ENCODE results near the gene LRP1B. TPM values are rescaled to one million over a fixed set of nuclear protein-coding genes. Genes with fewer than 3 reads are reported as not detected.

Gene LRP1B
- total and polyA plus RNA-seq, 8 donors = 0.03 to 1.6 (median 0.84) TPM

DNA sequence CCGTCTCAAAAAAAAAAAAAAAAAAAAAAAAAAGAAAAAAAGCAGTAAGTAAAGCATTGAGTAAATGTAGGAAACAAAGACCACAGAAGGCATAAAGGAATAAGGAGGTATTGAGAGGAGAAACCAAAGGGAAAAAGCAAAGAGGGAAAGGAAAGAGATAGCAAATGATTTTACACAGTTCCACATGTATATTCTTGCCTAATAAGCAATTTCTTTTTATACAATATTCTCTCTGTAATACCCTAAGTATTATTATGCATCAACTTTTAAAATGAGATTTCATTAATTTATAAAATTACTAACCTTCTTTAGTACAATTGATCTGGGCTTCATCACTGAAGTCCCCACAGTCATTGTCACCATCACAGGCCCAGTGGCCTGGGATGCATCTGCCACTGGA is 1180.9 kb downstream of the LRP1B start:
- DNase-seq (no peak), ATAC-seq (no peak)
- Histone ChIP-seq H3K36me3 (no peaks in the 10 kb centered on the region), H3K27ac (no peak overlapping the region), H3K4me3 (no peak overlapping the region), H3K27me3 (no peaks in the 10 kb centered on the region), H3K4me1 (no peaks in the 10 kb centered on the region), H3K9me3 (peaks cover 0 to 2% of the 10 kb centered on the region in 2 donors)
- TF ChIP-seq, protein P1, sequence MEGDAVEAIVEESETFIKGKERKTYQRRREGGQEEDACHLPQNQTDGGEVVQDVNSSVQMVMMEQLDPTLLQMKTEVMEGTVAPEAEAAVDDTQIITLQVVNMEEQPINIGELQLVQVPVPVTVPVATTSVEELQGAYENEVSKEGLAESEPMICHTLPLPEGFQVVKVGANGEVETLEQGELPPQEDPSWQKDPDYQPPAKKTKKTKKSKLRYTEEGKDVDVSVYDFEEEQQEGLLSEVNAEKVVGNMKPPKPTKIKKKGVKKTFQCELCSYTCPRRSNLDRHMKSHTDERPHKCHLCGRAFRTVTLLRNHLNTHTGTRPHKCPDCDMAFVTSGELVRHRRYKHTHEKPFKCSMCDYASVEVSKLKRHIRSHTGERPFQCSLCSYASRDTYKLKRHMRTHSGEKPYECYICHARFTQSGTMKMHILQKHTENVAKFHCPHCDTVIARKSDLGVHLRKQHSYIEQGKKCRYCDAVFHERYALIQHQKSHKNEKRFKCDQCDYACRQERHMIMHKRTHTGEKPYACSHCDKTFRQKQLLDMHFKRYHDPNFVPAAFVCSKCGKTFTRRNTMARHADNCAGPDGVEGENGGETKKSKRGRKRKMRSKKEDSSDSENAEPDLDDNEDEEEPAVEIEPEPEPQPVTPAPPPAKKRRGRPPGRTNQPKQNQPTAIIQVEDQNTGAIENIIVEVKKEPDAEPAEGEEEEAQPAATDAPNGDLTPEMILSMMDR (IDR thresholded peaks at IDR 0.05) = no peak
- intact Hi-C loops (cut with DNase I) = no loop called here

DNA sequence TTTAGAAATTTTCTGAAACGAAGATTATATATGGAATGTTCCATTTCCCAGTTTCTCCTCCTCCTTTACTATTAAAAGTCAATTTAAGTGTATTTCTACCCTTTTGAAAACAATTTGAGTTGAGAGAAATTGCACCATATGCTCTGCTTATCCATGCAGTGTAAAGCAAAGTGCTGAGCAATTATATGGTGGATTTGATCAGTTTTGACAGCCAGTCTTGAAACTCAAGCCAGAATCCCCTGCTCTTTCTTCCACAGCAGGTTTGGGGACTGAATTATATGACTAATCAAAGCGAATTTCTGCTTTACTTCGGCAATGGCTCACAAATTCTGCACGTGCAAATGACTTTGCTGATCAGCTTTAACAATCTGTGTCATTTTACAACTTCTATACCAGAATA is 1183.6 kb downstream of the LRP1B start:
- Histone ChIP-seq H3K9me3 (peaks cover 0 to 2% of the 10 kb centered on the region in 2 donors), H3K27ac (no peak overlapping the region), H3K4me1 (no peaks in the 10 kb centered on the region), H3K36me3 (no peaks in the 10 kb centered on the region), H3K4me3 (no peak overlapping the region), H3K27me3 (no peaks in the 10 kb centered on the region)
- intact Hi-C loops (cut with DNase I) = no loop called here
- DNase-seq (no peak), ATAC-seq (no peak)
- TF ChIP-seq, protein P1 (IDR thresholded peaks at IDR 0.05) = no peak

DNA sequence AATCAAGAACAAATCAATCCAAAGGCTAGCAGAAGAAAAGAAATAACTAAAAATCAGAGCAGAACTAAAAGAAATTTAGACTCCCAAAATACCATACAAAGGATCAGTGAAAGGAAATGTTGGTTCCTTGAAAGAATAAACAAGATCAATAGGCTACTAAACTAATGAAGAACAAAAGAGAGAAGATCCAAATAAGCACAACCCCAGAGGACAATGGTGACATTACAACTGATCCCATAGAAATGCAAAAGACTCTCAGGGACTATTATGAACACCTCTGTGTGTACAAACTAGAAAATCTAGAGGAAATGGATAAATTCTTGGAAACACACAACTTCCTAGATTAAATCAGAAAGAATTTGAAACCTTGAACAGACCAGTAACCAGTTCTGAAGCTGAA is 1186.9 kb downstream of the LRP1B start:
- no peak overlapping the region for H3K4me3 ChIP-seq
- H3K27ac ChIP-seq = no peak overlapping the region
- intact Hi-C loops (cut with DNase I) = no loop called here
- TF ChIP-seq, protein P1 (IDR thresholded peaks at IDR 0.05) = no peak
- no peaks in the 10 kb centered on the region for H3K27me3 ChIP-seq
- no peaks in the 10 kb centered on the region for H3K36me3 ChIP-seq
- H3K9me3 ChIP-seq = peaks cover 0 to 2% of the 10 kb centered on the region in 2 donors
- no peaks in the 10 kb centered on the region for H3K4me1 ChIP-seq
- ATAC-seq (no peak), DNase-seq (no peak)

DNA sequence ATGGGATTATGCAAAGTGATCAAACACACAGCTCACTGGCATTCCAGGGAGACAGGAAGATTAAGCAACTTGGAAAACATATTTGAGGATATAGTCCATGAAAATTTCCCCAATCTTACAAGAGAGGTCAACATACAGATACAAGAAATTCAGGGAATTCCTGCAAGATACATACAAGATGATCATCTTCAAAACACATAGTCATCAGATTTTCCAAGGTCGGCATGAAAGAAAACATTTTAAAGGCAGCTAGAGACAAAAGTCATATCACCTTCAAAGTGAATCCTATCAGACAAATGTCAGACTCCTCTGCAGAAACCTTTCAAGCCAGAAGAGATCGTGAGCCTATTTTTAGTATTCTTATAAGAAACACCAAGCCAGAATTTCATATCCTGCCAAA is 1188.5 kb downstream of the LRP1B start:
- Histone ChIP-seq H3K27me3 (no peaks in the 10 kb centered on the region), H3K9me3 (peaks cover 0 to 2% of the 10 kb centered on the region in 2 donors), H3K4me3 (no peak overlapping the region), H3K36me3 (no peaks in the 10 kb centered on the region), H3K4me1 (no peaks in the 10 kb centered on the region), H3K27ac (no peak overlapping the region)
- intact Hi-C loops (cut with DNase I) = no loop called here
- DNase-seq (no peak), ATAC-seq (no peak)
- TF ChIP-seq, protein P1 (IDR thresholded peaks at IDR 0.05) = no peak

DNA sequence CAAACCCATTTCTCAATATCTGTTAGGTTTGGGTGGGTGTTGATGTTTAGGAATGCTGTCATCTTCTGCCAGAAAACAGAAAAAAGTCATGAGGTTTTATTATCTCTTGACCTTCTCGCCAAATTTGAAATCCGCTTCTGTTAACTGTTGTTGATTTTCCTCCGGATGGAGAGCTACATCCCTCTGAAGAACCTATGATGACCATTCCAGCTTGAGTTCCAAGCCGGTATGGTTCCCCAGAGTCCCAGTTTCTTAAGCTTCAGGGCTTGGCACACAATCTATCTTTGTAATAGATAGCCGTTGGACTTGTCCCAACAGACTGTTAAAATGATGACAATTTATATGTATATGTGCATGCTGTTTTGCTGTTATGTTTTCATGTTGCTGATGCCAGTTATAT is 1201.0 kb downstream of the LRP1B start:
- Histone ChIP-seq H3K9me3 (no peaks in the 10 kb centered on the region), H3K36me3 (no peaks in the 10 kb centered on the region), H3K27ac (no peak overlapping the region), H3K4me3 (no peak overlapping the region), H3K4me1 (no peaks in the 10 kb centered on the region), H3K27me3 (no peaks in the 10 kb centered on the region)
- ATAC-seq = no peak
- intact Hi-C loops (cut with DNase I) = no loop called here
- peak in 2 of 4 donors; percentile 20 to 38 for DNase-seq
- TF ChIP-seq, protein P1 (IDR thresholded peaks at IDR 0.05) = no peak

Data from left lung (tissue), 10 donors.